ENCODE results near the gene U2AF1L4. TPM values are rescaled to one million over a fixed set of nuclear protein-coding genes. Genes with fewer than 3 reads are reported as not detected.
"Not testable (repeated sequence)": the region's sequence is repeated elsewhere in the genome, so short reads cannot be mapped to it uniquely, and the experiment has no call there.

Gene U2AF1L4
- total RNA-seq, 4 donors from 2014 or later: 29.7 to 51.7 (median 36.8) TPM

- Histone ChIP-seq H3K4me1 (no peaks in the 10 kb centered on the region), H3K4me3 (replicated peaks in 1 of 3) (no peak overlapping the region), H3K9me3 (no peaks in the 10 kb centered on the region), H3K27ac (no peak overlapping the region), H3K27me3 (no peaks in the 10 kb centered on the region), H3K36me3 (peaks cover 97 to 98% of the 10 kb centered on the region in 2 donors)
- no peak for DNase-seq
- intact Hi-C loops (cut with DNase I): no loop called here
- no peak for TF ChIP-seq CTCF (IDR thresholded peaks at IDR 0.05)
- no peak for TF ChIP-seq POLR2A (IDR thresholded peaks at IDR 0.05)
- WGBS, 2 donors: 94 to 97% methylated on average over 19 to 20 of the region's 25 CpGs
Observed at GRCh38 chr19:35727053-35727955, 17.9 kb downstream of the U2AF1L4 start.

GRCh38 chr19:35725216-35725861 lies 19.9 kb downstream of the U2AF1L4 start:
- no peak for DNase-seq
- Histone ChIP-seq H3K4me1 (no peaks in the 10 kb centered on the region), H3K36me3 (peaks cover 91 to 92% of the 10 kb centered on the region in 2 donors), H3K4me3 (replicated peaks in 1 of 3) (no peak overlapping the region), H3K27me3 (no peaks in the 10 kb centered on the region), H3K9me3 (no peaks in the 10 kb centered on the region), H3K27ac (no peak overlapping the region)
- WGBS, 2 donors: 95% methylated on average over 22 to 23 of the region's 23 CpGs
- intact Hi-C loops (cut with DNase I): no loop called here
- TF ChIP-seq POLR2A (IDR thresholded peaks at IDR 0.05): no peak
- TF ChIP-seq CTCF (IDR thresholded peaks at IDR 0.05): no peak

- 93 to 96% methylated on average over 12 of the region's 12 CpGs for WGBS, 2 donors
- H3K36me3 ChIP-seq: peaks cover 84% of the 10 kb centered on the region in 2 donors
- DNase-seq: no peak
- intact Hi-C loops (cut with DNase I): no loop called here
- no peaks in the 10 kb centered on the region for H3K9me3 ChIP-seq
- no peak for TF ChIP-seq POLR2A (IDR thresholded peaks at IDR 0.05)
- TF ChIP-seq CTCF (IDR thresholded peaks at IDR 0.05): no peak
- peaks cover 0 to 3% of the 10 kb centered on the region in 2 donors for H3K4me1 ChIP-seq
- H3K27ac ChIP-seq: no peak overlapping the region
- H3K27me3 ChIP-seq: no peaks in the 10 kb centered on the region
- no peak overlapping the region for H3K4me3 ChIP-seq (replicated peaks in 1 of 3)
Observed at GRCh38 chr19:35724560-35724959, 20.7 kb downstream of the U2AF1L4 start.

- H3K27me3 ChIP-seq; H3K9me3 ChIP-seq; DNase-seq; H3K4me3 ChIP-seq (replicated peaks in 1 of 3); H3K4me1 ChIP-seq; intact Hi-C loops (cut with DNase I); H3K27ac ChIP-seq: not testable (repeated sequence)
- WGBS, 2 donors: 94 to 96% methylated on average over 7 of the region's 7 CpGs
- peaks cover 79 to 80% of the 10 kb centered on the region in 2 donors for H3K36me3 ChIP-seq
Observed at GRCh38 chr19:35724132-35724531, 21.1 kb downstream of the U2AF1L4 start.

GRCh38 chr19:35723671-35724070 lies 21.5 kb downstream of the U2AF1L4 start:
- peaks cover 75% of the 10 kb centered on the region in 2 donors for H3K36me3 ChIP-seq
- DNase-seq: no peak
- H3K9me3 ChIP-seq: no peaks in the 10 kb centered on the region
- 95 to 97% methylated on average over 23 to 24 of the region's 24 CpGs for WGBS, 2 donors
- no peak for TF ChIP-seq CTCF (IDR thresholded peaks at IDR 0.05)
- no peak overlapping the region for H3K4me3 ChIP-seq (replicated peaks in 1 of 3)
- intact Hi-C loops (cut with DNase I): no loop called here
- H3K27ac ChIP-seq: no peak overlapping the region
- peaks cover 7 to 12% of the 10 kb centered on the region in 2 donors for H3K4me1 ChIP-seq
- H3K27me3 ChIP-seq: no peaks in the 10 kb centered on the region
